ENCODE measurements around the gene LCP2. TPM values are rescaled to one million over a fixed set of nuclear protein-coding genes. Genes with fewer than 3 reads are reported as not detected.

The LCP2 gene
- total RNA-seq, 1 experiment from 2014 or later = 0.61 TPM

GRCh38 chr5:170310256-170310926, 12.8 kb upstream of the LCP2 start:
- TF ChIP-seq SP1 (IDR thresholded peaks at IDR 0.05; ENCODE audit: low read depth) = no peak
- TF ChIP-seq RAD21 (IDR thresholded peaks at IDR 0.05; ENCODE audit: low read depth) = no peak
- no peak for TF ChIP-seq YY1 (IDR thresholded peaks at IDR 0.05; ENCODE audit: extremely low read depth, insufficient replicate concordance, low read depth, low read length)
- no peak for TF ChIP-seq ZFX (IDR thresholded peaks at IDR 0.05)
- TF ChIP-seq CBX3 (IDR thresholded peaks at IDR 0.05; ENCODE audit: low read depth) = no peak
- TF ChIP-seq, protein P1, sequence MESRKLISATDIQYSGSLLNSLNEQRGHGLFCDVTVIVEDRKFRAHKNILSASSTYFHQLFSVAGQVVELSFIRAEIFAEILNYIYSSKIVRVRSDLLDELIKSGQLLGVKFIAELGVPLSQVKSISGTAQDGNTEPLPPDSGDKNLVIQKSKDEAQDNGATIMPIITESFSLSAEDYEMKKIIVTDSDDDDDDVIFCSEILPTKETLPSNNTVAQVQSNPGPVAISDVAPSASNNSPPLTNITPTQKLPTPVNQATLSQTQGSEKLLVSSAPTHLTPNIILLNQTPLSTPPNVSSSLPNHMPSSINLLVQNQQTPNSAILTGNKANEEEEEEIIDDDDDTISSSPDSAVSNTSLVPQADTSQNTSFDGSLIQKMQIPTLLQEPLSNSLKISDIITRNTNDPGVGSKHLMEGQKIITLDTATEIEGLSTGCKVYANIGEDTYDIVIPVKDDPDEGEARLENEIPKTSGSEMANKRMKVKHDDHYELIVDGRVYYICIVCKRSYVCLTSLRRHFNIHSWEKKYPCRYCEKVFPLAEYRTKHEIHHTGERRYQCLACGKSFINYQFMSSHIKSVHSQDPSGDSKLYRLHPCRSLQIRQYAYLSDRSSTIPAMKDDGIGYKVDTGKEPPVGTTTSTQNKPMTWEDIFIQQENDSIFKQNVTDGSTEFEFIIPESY (IDR thresholded peaks at IDR 0.05; ENCODE audit: extremely low read depth, insufficient replicate concordance, low read length) = no peak
- TF ChIP-seq CEBPB (IDR thresholded peaks at IDR 0.05; ENCODE audit: low read depth) = no peak
- no peak for TF ChIP-seq SRF (IDR thresholded peaks at IDR 0.05; ENCODE audit: low read depth)
- TF ChIP-seq EGR1 (IDR thresholded peaks at IDR 0.05; ENCODE audit: low read depth) = no peak
- no peak for TF ChIP-seq POLR2AphosphoS5 (IDR thresholded peaks at IDR 0.05; ENCODE audit: low read depth, low read length)
- TF ChIP-seq EZH2phosphoT487 (IDR thresholded peaks at IDR 0.05; ENCODE audit: borderline replicate concordance) = no peak
- TF ChIP-seq, protein P2, sequence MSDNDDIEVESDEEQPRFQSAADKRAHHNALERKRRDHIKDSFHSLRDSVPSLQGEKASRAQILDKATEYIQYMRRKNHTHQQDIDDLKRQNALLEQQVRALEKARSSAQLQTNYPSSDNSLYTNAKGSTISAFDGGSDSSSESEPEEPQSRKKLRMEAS (IDR thresholded peaks at IDR 0.05) = no peak
- TF ChIP-seq ELF1 (IDR thresholded peaks at IDR 0.05; ENCODE audit: borderline replicate concordance, low read depth) = no peak
- no peak for TF ChIP-seq JUND (IDR thresholded peaks at IDR 0.05)
- no peak for TF ChIP-seq TCF7L2 (IDR thresholded peaks at IDR 0.05; ENCODE audit: borderline replicate concordance, extremely low read depth, insufficient read depth, insufficient read length)
- TF ChIP-seq EZH2 (IDR thresholded peaks at IDR 0.05) = no peak
- TF ChIP-seq SIN3A (IDR thresholded peaks at IDR 0.05; ENCODE audit: low read depth) = no peak
- no peak for TF ChIP-seq ATF3 (IDR thresholded peaks at IDR 0.05)
- TF ChIP-seq, protein P3, sequence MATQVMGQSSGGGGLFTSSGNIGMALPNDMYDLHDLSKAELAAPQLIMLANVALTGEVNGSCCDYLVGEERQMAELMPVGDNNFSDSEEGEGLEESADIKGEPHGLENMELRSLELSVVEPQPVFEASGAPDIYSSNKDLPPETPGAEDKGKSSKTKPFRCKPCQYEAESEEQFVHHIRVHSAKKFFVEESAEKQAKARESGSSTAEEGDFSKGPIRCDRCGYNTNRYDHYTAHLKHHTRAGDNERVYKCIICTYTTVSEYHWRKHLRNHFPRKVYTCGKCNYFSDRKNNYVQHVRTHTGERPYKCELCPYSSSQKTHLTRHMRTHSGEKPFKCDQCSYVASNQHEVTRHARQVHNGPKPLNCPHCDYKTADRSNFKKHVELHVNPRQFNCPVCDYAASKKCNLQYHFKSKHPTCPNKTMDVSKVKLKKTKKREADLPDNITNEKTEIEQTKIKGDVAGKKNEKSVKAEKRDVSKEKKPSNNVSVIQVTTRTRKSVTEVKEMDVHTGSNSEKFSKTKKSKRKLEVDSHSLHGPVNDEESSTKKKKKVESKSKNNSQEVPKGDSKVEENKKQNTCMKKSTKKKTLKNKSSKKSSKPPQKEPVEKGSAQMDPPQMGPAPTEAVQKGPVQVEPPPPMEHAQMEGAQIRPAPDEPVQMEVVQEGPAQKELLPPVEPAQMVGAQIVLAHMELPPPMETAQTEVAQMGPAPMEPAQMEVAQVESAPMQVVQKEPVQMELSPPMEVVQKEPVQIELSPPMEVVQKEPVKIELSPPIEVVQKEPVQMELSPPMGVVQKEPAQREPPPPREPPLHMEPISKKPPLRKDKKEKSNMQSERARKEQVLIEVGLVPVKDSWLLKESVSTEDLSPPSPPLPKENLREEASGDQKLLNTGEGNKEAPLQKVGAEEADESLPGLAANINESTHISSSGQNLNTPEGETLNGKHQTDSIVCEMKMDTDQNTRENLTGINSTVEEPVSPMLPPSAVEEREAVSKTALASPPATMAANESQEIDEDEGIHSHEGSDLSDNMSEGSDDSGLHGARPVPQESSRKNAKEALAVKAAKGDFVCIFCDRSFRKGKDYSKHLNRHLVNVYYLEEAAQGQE (IDR thresholded peaks at IDR 0.05; ENCODE audit: low read depth) = no peak
- Histone ChIP-seq H3K4me1 (ENCODE audit: control insufficient read depth in 1 of 2, insufficient read depth in 2 of 2, low read length in 2 of 2) (no peaks in the 10 kb centered on the region), H4K20me1 (ENCODE audit: insufficient read depth) (no peaks in the 10 kb centered on the region), H3K9me2 (ENCODE audit: insufficient read depth) (no peaks in the 10 kb centered on the region), H3K9me3 (ENCODE audit: control insufficient read depth in 1 of 2, insufficient read depth in 1 of 2, low read depth in 1 of 2, low read length in 2 of 2) (no peaks in the 10 kb centered on the region), H2AFZ (ENCODE audit: low read depth, low read length, poor library complexity, severe bottlenecking) (no peak overlapping the region), H3K27me3 (ENCODE audit: insufficient read depth, low read length) (peaks cover 45% of the 10 kb centered on the region), H3K9ac (ENCODE audit: low read length) (no peak overlapping the region), H3K27ac (ENCODE audit: low read depth, low read length) (no peak overlapping the region), H3K79me2 (ENCODE audit: insufficient read depth, low read length) (no peaks in the 10 kb centered on the region), H3K4me2 (ENCODE audit: low read length) (no peak overlapping the region), H3K4me3 (replicated peaks in 1 of 2; ENCODE audit: low read depth in 1 of 2, low read length in 2 of 2) (no peak overlapping the region), H3K36me3 (ENCODE audit: control insufficient read depth in 1 of 2, insufficient read depth in 2 of 2, low read length in 2 of 2) (no peaks in the 10 kb centered on the region)
- intact Hi-C loops (cut with micrococcal nuclease) = no loop called here
- CTCF ChIA-PET = no interaction called here
- ATAC-seq = no peak
- no TSS peak for BruUV-seq (replicated peaks)
- POLR2A ChIA-PET = no interaction called here
- RAD21 ChIA-PET (ENCODE audit: low non-redundant PET in 1 of 2, low total read pairs in 2 of 2, uncharacterized antibody in 2 of 2, unreplicated experiment in 2 of 2) = no interaction called here
- DNase-seq (ENCODE audit: low read depth, low spot score) = no peak
